NCI-H187 treated with DMSO at 0.1 percent for 48 hours (cell line): ENCODE measurements around the gene SCN2B.

Experiments
- DNase-seq: peaks from one replicate; lab custom pipeline; 2025; lab: John Stamatoyannopoulos, UW

Gene SCN2B

DNA sequence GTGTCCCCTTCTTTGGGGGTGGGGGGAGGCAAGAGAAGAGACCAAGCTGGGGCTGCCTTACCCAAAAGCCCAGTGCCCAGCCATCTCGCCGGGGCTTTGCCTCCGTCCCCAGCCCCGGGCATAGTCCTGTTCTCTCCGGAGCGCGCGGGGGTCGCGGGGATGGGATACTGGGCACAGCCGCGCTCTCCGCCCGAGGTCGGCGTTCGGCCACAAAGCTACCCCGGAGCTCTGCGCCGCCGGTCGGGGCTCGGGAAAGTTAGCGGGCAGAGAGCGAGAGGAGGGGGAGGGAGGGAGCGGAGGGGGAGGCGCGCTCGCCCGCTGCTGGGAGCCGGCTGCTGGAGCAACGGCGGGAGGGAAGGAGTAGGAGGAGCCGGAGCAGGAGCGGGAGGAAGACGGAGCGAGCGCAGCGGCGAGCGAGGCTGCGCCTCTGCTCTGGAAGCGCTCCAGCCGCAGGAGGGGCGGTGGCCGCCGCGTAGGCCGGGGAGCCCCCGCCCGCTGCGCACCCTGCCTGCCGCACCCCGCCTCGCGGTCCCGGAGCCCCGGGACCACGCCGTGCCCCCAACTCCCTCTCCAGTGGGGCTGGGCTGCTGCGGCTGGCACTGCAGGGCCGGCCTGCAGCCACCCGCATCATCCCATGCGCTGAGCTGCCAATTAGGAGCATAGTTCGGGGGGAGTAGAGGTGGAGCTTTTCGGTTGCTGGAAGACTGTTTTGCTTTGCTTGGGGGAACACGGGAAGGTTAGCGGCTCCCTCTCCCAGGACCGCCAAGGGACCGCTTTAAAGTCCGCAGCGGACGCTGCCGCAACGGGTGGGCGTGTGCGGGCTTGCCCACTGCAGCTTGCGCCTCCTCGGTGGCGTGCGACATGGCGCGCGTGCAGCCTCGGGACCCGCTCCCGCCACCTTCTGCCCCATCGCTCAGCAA, 23.6 kb downstream of the SCN2B start, which contains the start of gene SCN4B:
SCN4B (minus strand) TSS at position 272 of the 920 bp plus-strand sequence; CDS start at position 122, 150 bp downstream.
- DNase-seq = peak; percentile 25

DNA sequence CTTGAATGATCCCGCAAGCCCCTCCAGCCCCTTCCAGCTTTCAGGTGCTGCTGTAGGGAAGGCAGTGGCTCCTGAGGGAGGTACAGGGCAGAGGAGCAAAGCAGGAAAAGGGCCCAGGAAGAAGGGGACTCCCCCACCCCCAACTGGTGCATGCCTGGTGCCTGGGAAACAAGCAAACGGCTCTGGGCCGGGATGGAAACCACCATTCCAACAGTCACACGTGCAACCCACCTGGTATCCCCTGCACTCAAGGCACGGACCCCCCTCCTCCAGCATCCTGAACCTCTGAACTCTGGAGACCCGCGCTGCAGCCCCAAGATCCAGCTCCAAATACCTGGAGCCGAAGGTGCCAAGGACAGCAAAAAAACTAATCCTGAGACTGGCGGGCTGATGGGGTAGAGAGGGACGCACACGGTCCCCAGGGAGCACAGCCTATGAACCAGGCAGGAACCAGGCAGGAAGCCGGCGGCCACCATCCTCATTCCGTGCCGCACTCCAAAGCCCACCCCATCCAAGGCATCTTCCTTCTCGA, 24.4 kb downstream of the SCN2B start:
- no peak for DNase-seq

DNA sequence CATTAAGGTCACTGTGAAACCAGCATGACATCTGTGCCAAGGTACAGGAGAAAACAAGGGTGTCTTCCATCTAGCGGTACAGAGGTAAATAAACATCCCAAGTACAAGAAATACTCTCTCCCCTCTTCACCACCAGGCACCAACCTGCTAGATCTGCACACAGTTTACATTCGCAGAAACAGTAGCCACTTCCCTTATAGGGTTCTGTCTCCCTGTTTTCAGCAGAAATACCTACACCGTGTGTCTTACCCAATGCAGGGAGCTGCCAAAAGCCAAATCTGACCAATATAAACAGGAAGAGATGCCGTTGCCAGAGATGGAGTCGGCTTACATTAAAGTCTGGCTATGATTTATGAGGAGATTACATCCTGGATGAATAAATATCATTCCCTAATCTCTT, 25.0 kb downstream of the SCN2B start:
- no peak for DNase-seq

DNA sequence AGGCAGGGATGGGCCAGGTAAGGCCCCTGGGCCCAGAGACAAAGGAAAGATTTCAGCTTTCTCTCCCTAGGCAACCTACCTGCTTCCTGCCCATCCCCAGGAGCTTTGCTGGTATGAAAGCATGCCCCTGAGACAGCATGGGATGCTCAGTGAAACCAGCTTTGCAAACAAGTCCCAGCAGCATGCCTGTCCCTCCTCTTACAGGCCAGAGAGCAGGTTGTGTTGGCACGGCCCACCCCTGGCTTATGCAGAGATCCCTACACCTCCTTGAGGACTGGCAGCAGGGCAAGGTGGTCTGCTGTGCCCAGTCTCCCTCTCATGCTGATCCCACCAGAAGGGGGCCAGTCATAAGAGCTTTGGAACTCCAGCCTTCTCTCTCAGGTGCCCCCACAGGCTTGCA, 26.9 kb downstream of the SCN2B start:
- DNase-seq = no peak

DNA sequence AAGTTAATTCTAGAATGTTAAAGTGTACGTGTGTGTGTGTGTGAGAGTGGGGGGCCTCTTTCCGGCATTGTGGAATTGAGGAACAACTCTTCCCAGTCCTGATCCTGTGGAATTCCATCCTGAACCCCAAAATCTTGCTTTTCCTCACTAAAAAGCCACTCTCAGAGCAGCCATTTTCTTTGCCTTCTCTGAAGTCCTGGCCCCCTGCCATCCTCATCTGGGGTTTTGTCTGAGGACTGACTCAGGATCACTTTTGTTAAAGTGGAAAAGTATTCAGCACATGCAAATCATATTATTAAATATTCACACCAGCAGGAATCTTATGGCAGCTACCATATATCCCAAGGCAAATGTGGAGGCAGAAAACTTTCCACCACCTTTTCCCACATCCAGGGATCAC, 27.6 kb downstream of the SCN2B start:
- DNase-seq = no peak

DNA sequence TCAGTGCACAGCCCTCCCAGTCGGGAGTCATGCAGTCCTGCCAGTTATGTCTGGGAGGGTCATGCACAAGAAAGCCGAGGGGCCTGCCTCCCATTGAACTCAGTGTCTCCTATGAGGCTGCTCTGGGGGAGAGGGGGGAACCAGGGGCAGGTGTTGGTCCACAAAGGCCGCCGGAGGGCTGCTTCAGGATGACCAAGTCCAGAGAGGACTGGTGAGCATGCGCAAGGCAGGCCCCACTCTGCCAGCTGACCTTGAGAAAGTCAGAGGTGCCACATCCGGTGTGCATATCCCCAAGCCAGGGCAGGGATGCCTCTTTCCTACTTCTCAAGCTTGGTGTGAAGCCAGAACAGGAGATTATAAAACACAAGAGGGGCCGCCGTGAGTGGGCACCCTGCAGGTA, 28.2 kb downstream of the SCN2B start:
- DNase-seq = no peak

DNA sequence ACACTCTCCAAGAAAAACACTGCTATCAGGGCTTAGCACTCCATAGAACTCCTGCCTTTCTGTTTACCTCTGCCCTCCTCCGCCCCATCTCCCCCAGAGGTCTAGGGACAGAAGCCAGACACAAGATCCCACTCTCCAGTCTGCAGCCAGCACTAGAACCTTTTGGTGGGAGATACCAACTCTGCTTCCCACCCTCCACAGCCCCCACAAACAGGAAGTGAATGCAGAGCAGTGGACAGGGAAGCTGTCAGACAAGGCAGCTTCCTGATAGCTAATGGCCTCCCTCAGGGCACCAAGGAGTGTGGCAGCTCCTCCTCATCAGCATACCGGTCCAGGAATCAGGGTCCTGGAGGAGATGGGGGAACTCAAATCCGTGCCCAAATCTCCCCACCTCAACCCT, 28.9 kb downstream of the SCN2B start:
- no peak for DNase-seq

DNA sequence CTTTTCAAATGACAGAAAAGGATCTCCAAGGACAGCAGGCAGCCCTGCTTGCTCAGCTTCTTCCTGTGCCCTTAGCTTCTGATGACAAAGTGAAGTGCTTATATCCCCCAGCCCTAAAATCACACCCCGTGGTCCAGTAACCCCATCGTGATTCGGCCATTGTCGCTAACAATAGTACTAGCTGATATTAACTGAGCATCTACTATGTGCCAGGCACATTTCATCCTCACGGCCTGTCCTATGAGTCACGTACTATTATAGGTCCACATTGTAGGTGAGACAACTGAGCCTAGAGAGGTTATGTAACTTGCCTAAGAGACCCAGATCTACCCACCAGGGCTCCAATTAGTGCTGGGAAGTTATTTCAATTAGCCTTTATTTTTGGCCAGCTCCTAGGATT, 29.9 kb downstream of the SCN2B start:
- DNase-seq = no peak

DNA sequence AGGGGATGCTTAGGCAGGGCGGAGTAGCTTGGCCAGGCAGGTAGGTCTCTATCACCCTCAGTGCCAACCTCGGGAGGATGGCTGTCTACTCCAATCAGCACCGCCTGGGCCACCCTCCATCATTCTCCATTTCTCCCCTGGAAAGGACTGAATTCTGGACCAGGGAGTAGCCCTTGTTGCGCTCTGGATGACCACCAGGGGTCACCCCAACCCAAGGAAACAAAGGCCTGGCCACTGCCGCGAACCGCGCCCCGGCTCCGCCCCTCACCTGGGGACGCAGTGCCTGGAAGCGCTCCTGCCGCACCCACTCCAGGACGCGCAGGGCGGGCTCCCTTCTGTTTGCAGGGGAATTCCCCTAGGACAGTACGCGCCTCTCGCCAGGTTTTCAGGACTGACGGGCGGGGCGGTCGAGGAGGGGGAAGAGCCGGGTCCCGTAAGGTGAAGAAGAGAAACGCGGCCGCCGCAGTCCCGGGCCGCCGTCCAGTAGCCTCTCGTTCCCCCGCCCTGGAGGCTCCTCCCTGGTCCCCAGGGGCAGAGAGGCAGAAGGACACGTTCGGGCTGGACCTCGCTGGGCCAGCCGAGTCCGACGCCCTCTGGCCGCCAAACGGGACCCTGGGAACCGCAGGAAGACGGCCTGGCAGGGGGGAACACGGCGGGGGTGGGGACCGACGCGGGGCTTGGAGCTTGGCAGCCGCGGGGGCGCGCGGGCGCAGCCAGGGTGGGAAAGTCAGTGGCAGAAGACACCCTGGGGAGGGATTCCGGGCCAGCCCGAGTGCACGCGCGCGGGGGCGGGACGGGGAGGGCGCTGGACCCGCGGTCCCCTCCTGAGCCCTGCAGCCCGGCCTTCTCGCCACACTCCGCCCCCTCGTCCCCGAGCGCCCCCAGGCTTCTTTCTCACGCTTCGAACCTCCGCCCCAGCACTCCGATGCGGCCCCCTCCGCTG, 30.9 kb downstream of the SCN2B start:
- DNase-seq = peak; percentile 19

DNA sequence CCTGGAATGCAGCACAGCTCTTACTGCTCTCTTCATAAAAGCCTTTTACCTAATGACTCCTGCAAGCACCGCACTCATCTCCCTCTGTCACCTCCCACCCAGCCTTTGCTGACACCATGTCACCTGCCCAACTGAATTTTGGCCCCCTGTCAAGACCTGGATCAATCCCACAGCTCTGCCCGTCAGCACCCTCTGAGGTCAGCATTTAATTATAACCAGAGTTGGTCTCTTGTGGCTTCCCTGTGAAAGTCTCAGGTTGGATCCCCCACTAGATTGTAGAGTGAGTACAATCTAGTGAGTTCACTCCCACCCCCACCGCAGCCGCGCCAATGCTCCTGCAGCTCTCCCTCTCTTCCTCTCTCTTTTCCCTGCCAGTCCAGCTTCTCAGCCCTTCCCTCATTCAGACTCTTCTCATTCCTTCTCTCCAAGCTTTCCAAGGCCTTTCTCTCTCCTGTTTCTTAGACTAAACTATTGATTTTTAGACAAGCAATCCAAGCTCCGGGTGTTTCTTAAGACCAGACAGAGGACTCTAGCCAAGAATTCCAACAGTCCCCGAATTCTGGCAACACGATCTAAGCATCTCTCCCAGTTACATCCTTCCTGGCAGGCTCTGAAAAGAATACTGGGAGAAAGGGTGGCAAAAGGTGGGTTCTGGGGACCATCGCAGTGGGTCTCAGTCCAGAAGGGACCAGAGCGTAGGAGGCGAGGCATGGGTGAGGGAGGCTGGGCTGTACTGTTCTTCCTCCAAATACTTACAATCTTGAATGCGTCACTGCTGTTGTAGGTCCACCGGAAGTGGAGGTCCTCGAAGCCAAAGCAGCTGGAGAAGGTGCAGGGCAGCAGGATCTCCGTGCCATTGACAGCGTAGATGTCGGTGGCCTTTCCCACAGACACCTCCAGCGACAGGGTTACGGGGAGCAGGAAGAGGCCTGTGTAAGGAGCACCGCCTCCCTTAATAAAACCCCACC, 31.9 kb downstream of the SCN2B start:
- no peak for DNase-seq

DNA sequence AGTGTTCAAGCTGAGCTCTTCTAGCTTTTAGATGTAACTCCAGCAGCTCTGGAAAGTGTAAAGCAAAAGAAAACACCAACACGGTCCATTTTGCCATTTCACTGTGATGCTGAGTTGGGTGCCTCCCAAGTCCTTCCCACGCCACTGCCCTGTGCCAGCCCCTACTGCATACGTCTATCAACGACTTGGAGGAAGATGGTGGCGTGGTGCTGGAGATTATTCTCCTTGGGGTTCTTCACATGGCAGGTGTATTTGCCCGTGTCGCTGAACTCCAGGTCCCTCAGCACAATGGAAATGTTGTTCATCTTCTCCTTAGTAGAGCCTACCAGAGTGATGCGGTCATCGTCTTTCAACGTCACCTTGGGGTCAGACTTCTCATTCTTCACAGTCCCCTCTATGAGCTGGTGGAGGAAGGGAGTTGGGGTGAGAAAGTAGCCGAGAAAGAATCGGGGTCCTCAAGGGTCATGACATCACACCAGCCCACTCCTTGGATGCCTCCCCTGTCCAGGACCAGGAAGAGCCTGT, 32.7 kb downstream of the SCN2B start:
- no peak for DNase-seq

DNA sequence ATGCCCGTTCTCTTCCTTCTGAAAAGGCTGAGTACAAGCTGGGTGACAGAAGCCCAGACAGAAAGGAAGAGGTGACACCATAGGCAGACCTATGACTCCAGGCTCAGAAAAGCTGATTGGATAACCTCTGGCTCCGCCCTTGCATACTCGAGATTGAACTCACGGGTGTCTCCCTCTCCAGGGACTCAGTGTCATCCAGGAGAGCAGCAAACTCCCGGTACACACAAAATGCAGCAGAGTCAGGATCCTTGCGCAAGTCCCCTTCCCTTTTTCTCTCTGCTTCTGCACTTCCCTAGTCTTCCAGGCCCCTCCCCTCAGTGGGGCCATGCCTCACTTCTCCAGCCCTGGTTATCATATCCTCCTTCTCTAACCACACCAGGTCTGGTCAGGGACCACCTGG, 33.6 kb downstream of the SCN2B start:
- DNase-seq = no peak

DNA sequence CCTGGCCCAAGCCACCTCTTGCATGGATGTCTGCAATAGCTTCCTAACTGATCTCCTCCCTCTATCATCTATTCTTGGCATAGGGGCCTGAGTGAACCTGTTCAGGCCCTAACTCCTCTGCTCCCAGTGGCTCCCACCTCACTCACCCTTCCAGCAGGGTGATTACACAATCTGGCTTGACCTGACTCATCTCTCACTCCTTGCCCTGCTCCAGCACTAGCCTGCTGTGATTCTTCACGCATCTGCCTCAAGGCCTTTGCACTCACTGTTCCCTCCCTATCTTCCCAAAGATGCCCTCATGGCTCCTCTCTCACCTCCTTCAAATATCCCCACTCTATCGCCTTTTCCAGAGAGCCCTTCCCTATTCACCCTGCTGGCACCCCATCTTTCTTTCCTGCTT, 34.4 kb downstream of the SCN2B start:
- no peak for DNase-seq

DNA sequence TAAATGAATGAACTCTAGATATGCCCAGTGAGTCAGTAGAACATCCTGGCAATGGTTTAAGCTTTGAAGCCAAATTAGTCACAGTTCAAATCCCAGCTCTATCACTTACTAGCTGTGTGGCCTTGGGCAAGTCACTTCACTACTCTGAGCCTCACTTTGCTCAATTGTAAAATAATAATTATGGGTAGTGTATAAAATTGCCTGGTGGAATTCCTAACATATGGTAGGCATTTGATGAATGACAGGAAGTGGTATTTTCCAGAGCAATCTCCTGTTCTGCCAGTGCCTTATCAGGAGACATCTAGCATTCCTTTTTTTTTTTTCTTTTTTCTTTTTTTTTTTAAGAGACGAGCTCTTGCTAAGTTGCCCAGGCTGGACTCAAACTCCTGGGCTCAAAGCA, 36.9 kb downstream of the SCN2B start:
- no peak for DNase-seq

DNA sequence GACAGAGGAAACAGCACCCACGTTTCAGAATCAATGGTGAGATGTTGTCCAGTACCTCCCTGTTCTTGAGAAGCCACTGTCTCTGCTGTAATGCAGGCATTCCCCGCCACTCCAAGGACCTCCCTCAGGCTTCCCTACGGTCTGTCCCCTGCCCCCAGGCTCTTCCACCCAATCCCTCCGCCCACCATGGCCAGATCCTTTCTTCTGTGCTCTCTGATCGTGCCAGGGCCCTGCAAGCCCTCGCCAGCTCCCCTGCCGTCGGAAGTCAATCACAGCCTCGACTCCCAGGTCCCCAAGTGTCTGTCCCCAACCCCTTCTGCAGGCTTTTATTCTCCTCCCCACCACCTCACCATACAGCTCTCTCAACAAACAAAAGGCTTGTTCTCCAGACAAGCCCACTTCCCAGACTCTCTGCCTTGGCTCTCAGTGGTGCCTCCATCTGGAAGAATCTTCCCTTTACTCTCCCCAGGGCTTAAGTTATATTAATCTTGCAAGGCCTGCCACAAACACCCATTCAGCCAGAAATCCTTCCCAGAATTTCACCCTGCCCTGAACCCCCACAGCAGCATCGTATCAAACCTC, 37.5 kb downstream of the SCN2B start:
- DNase-seq = no peak

DNA sequence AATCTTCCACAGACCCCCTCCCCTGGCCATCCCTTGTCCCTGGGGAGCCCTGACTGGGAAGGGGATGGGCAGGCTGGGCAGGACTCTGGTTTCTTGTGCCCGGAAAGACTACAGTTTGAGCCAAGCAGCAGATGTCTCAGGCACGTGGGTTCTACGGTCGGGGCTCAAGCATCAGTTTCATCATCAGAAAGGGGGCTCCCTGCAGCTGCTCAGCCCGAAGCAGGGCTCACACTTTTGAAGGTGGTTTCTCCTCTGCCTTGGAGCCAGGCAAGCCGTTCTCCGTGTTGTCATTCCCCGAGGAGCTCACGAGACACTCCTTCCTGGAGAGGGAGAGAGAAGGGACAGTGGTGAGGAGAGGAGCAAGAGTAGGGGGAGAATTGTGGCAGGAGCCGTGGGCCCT, 39.6 kb downstream of the SCN2B start:
- no peak for DNase-seq

DNA sequence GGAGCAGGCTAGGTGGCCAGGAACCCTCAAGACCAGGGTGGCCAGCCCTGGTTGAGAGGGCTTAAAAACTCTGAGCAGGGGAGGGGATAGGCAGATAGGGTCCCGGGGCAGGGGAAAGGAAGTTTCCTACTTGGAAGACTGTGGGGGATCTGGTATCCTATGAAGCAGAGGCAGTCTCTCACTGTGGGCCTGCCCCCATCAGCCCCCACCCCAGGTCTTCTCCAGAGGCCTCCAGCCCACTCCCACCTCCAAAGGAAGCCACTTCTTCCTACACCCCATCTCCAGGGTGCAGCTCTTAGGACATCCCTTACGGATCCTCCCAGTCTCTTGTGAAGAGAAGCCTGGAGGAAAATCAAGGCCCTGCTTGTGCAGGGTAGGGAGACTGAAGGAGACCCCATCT, 40.1 kb downstream of the SCN2B start:
- DNase-seq = no peak

DNA sequence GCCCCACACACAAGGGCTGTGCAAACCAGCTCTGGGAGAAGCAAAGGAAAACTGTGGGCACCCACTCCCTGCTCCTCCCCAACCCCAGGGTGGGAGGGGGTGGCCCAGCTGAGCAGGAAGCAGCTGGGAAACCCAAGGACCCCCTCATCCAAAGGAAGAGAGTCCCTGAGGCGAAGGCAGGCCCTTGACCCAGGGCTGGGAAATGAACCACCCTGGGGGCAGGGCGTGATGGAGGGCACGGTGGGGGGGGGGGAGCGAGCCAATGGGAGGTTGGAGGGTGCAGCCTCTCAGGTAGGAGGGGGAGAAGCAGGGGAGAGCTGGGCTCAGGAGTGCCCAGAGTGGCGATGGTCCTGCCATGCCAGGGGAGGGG, 40.7 kb downstream of the SCN2B start:
- no peak for DNase-seq

DNA sequence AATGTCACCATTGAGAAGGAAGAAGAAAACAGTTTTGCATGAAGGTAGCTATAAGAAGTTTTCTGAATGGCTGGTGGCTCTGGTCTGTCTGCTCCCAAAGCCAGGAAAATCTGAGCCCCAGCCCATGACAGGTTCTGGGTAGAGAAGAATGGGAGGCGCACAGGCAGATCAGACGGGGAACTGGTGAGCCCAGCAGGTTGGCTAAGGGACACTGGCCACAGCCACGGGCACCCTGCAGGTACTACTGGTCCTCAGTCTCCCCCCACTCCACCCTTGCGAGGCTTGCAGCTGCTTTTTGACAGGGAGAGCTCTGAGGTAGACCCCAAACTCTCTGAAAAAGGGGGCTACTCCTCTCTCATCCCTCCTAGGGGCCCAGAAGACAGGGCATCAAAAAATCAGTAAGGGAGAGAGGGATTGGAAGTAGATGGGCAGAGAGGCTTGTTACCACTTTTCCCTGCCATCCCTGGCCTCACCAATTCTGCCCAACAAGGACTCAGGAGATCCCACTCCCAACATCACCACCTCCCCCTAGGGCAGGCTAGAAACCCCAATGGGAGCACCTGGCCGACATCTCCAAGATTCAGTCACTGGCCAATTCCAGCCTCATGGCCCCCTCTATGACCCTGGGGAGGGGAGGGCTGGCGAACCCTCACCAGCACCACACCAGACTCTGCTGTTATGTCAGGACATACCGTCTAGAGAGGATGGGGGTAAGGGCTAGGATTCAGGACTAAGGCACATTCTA, 41.2 kb downstream of the SCN2B start:
- DNase-seq = no peak

DNA sequence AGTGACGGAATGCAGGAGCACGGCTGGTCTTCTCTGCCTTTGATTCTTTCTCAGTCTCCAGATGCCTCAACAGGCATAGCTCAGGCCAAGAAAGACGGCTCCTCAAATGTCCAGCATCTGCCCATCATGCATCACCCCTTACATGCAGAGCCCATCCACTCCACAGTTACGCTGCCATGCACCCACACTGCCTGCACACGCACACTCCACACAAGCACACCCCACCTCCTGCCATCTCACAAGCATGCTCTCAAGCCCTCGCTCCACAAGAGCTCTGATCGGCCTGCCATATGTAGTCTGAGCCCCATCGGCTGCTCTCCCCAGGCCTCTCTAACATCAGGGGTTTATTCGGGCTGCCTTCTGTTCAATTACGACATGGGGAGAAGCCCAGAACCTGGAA, 42.6 kb downstream of the SCN2B start:
- no peak for DNase-seq
